Stimulated activated effector memory CD8-positive, alpha-beta T cell treated with anti-CD3 and anti-CD28 coated beads, Interleukin-12 subunit alpha, Interleukin-12 subunit beta, amount 100 ng/mL, for 72 hours (primary cell): ENCODE results near the gene NHERF1.

Experiments
- ATAC-seq: fragments of 150-1000 bp; cut with Tn5 transposase; 2 replicates; pipeline ENCODE4 v1.10.0; 2021
- DNase-seq, 2 donors: peaks; one replicate each; pipeline ENCODE4 v3.0.0; 2021 to 2022; ENCODE audit warnings: low spot score in 2 of 2
- H3K27ac Mint-ChIP-seq: one replicate; pipeline ENCODE4 v1.8.0; 2022; ENCODE audit warnings: mild to moderate bottlenecking, mixed read lengths
- H3K36me3 Mint-ChIP-seq: one replicate; pipeline ENCODE4 v1.8.0; 2022; ENCODE audit warnings: mild to moderate bottlenecking, mixed read lengths
- H3K4me1 Mint-ChIP-seq: one replicate; pipeline ENCODE4 v1.8.0; 2022; ENCODE audit warnings: mixed read lengths
- H3K4me3 Mint-ChIP-seq: one replicate; pipeline ENCODE4 v1.8.0; 2022; ENCODE audit warnings: mild to moderate bottlenecking, mixed read lengths
- H3K9me3 Mint-ChIP-seq: one replicate; pipeline ENCODE4 v1.8.0; 2022; ENCODE audit warnings: mixed read lengths

NHERF1 gene

DNA sequence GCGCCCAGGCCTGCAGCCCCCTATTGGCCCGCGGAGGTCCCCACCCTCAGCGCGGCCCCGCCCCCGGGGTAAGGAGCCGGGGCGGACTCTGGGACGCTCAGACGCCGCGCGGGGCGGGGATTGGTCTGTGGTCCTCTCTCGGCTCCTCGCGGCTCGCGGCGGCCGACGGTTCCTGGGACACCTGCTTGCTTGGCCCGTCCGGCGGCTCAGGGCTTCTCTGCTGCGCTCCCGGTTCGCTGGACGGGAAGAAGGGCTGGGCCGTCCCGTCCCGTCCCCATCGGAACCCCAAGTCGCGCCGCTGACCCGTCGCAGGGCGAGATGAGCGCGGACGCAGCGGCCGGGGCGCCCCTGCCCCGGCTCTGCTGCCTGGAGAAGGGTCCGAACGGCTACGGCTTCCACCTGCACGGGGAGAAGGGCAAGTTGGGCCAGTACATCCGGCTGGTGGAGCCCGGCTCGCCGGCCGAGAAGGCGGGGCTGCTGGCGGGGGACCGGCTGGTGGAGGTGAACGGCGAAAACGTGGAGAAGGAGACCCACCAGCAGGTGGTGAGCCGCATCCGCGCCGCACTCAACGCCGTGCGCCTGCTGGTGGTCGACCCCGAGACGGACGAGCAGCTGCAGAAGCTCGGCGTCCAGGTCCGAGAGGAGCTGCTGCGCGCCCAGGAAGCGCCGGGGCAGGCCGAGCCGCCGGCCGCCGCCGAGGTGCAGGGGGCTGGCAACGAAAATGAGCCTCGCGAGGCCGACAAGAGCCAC lies at the start of gene NHERF1:
Gene NHERF1, plus strand, starts transcription at position 100 of the 750 bp plus-strand sequence. Its CDS starts 219 bp downstream, at position 319.
- Mint-ChIP-seq H3K27ac (peak within 1 kb of the TSS; percentile 98), H3K36me3 (peaks cover 45% of the 10 kb centered on the region), H3K4me3 (peak within 1 kb of the TSS; percentile 100), H3K4me1 (peaks cover 64% of the 10 kb centered on the region), H3K9me3 (no peaks in the 10 kb centered on the region)
- DNase-seq (peak; percentile 95 to 96), ATAC-seq (peak; percentile 91)

DNA sequence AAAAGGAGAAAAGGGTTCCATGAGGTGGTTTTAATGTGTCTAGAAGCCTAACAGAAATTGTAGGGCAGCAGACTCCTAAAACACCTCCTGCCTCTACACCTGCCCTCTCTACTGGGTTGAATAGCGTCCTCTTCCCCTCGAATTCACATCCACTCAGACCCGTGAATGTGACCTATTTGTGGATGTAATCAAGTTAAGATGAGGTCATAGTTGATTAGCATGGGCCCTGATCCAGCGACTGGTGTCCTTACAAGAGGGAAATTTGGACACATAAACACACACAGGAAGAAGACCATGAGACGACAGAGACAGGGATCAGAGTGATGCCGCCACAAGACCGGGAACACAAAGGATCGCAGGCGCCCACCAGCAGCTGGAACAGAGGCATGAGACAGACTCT lies 49.2 kb upstream of the NHERF1 start:
- no peak overlapping the region for H3K4me3 Mint-ChIP-seq
- ATAC-seq: no peak
- H3K27ac Mint-ChIP-seq: no peak overlapping the region
- H3K36me3 Mint-ChIP-seq: no peaks in the 10 kb centered on the region
- no peaks in the 10 kb centered on the region for H3K4me1 Mint-ChIP-seq
- H3K9me3 Mint-ChIP-seq: no peaks in the 10 kb centered on the region
- no peak for DNase-seq

DNA sequence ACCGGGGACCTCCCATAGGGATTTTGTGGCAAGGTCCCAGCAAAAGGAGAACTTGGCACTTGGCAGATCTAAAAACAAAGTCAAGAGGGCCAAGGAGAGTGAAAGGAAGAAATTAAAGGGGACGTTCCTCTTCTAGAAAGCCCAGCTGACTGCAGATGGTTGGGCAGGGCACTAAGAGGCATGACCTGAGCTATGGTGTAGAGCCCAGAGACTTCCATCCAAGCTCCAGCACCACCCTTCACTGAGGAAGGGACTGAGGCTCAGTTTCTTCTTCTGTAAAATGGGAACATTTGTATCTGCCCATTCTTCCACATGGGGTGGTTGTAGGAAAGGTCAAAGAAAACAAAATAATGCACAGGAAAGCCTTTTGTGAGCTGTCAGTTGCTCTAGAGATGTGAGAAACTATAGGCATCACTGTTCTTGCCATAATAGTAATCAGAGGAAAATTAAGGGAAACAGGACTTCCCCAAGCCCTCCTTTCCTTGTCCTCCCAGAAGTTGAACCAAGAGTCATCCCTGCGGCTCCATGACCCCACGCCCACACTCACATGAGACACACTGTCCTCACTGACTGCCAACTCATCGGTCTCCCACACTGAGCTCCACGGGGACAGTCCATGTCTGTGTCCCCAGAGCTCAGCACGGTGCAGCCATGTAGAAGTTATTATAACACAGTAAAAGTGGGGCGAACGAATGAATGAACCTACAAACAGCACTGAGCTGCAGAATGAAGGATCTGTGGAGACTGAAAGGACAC lies 46.1 kb upstream of the NHERF1 start:
- DNase-seq (no peak), ATAC-seq (no peak)
- H3K4me3 Mint-ChIP-seq: no peak overlapping the region
- peaks cover 4% of the 10 kb centered on the region for H3K36me3 Mint-ChIP-seq
- H3K9me3 Mint-ChIP-seq: no peaks in the 10 kb centered on the region
- no peaks in the 10 kb centered on the region for H3K4me1 Mint-ChIP-seq
- no peak overlapping the region for H3K27ac Mint-ChIP-seq

DNA sequence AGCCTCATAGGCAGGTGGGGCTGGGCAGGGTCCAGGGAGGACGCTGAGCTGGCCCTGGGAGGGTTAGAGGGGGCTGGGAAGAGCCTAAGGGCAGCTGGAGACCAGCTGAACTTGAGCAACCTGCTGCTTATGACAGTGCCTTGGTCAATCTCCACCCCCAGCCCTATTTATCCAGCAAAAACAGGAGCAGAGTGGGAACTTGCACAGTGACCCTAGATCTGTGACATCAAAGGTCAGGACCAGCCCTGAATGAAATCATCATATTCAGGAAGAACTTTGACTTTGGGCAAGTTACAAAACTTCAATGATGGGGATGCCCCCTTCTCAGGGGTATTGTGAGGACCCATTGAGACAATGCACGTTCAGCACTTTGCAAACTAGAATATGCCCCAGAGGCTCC lies 45.1 kb upstream of the NHERF1 start:
- no peak overlapping the region for H3K27ac Mint-ChIP-seq

DNA sequence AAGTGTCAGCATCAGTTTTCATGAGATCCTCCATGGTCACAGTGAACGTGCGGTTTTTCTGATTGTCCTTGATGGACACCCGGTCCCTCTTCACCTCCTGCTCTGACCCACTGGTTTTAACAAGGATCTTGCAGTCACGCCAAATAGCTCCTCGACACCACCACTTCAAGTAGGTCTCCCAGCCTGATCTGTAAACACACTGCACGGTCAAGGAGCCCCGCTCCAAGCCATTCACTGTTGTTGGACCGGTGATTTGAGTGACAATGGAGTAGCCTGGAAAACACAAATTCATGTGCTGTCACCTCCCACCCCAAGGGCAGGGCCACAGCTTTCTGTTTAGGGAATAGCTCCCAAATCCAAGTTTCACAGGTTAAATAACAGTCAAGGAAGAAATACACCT lies 43.9 kb upstream of the NHERF1 start:
- Mint-ChIP-seq H3K27ac (no peak overlapping the region), H3K9me3 (no peaks in the 10 kb centered on the region), H3K4me3 (no peak overlapping the region), H3K36me3 (peaks cover 4% of the 10 kb centered on the region), H3K4me1 (no peaks in the 10 kb centered on the region)
- no peak for DNase-seq
- ATAC-seq: no peak

More for the DNA sequence above, 45.1 kb upstream of the NHERF1 start:
- no peaks in the 10 kb centered on the region for H3K9me3 Mint-ChIP-seq
- DNase-seq (no peak), ATAC-seq (no peak)
- no peak overlapping the region for H3K4me3 Mint-ChIP-seq
- no peaks in the 10 kb centered on the region for H3K4me1 Mint-ChIP-seq
- H3K36me3 Mint-ChIP-seq: peaks cover 4% of the 10 kb centered on the region

DNA sequence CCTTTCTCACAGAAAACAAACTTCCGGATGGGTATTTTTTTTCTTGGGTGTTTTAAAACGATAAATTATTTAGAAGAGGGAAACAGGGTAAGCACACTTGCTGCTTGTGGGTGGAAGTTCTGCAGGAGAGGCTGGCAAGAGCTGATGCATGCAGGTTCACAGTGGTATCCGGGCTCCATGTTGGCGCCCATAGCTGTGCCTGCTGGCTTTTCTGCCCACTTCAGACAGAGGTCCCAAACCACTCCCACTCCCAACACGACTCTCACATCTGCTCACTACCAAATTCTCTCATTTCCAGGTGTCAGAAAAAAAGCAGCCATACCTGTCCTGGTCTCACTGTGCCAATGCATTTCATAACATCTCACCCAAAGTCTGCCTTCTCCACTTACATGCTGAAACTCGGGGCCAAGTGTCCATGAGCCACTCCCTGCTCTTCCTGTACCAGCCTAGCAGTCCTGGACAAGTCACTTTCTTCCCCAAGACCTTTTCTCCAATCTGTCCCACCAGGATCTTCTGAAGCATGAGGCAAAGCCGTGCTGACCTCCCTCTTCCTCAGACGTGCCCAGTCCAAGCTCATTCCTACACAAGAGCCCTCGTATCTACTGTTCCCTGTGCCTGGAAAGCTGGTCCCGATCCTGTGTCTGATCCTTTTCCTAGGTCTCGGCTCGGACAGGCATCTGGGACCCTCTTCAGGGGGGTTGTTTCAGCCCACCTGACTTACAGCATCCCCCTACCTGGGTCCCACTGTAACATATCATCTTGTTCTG lies 37.2 kb upstream of the NHERF1 start:
- Mint-ChIP-seq H3K4me3 (no peak overlapping the region), H3K36me3 (peaks cover 4% of the 10 kb centered on the region), H3K27ac (no peak overlapping the region), H3K9me3 (no peaks in the 10 kb centered on the region), H3K4me1 (peaks cover 24% of the 10 kb centered on the region)
- DNase-seq: no peak
- ATAC-seq: no peak

DNA sequence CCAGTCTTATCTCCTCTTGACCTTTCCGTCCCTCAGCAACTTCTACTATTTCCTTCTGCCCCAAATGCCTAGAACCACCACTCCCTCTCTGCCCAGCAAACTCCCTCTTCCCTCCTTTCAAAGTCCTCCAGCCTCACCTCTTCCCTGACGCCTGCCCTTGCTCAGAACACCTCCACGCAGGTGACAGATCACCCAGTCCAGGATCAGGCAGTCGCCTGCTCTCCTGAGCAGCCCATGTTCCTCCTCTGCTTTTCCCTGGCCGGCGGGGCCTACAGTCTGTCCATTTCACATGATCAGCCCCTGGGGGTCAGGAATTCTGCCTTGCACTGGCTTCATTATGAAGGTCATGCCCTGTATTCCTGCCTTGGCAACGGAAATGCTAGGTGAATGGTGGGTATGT lies 36.1 kb upstream of the NHERF1 start:
- DNase-seq (no peak), ATAC-seq (no peak)
- no peak overlapping the region for H3K4me3 Mint-ChIP-seq
- no peak overlapping the region for H3K27ac Mint-ChIP-seq
- no peaks in the 10 kb centered on the region for H3K9me3 Mint-ChIP-seq
- H3K36me3 Mint-ChIP-seq: no peaks in the 10 kb centered on the region
- H3K4me1 Mint-ChIP-seq: peaks cover 24% of the 10 kb centered on the region

DNA sequence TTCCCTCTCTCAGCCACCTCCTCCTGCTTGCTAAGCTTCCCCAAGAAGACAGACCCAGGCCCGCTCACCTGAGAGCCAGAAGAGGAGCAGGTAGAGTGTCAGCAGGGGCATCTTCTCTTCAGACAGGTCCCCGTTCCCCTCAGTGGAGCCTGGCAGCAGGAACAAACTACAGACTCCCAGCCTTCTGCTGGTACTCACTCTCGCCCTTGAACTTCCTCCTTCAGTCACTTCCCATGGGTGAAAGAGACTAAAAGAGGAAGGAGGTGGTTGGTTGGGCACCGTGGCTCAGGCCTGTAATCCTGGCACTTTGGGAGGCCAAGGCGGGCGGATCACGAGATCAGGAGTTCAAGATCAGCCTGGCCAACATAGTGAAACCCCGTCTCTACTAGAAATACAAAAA lies 35.7 kb upstream of the NHERF1 start, which contains the start of gene CD300LF:
Gene CD300LF, minus strand, starts transcription at position 168 of the 400 bp plus-strand sequence. Its CDS starts 57 bp downstream, at position 111.
- no peak for DNase-seq
- Mint-ChIP-seq H3K27ac (no peak within 1 kb of the TSS), H3K9me3 (no peaks in the 10 kb centered on the region), H3K36me3 (no peaks in the 10 kb centered on the region), H3K4me3 (no peak within 1 kb of the TSS), H3K4me1 (peaks cover 24% of the 10 kb centered on the region)
- ATAC-seq: no peak

DNA sequence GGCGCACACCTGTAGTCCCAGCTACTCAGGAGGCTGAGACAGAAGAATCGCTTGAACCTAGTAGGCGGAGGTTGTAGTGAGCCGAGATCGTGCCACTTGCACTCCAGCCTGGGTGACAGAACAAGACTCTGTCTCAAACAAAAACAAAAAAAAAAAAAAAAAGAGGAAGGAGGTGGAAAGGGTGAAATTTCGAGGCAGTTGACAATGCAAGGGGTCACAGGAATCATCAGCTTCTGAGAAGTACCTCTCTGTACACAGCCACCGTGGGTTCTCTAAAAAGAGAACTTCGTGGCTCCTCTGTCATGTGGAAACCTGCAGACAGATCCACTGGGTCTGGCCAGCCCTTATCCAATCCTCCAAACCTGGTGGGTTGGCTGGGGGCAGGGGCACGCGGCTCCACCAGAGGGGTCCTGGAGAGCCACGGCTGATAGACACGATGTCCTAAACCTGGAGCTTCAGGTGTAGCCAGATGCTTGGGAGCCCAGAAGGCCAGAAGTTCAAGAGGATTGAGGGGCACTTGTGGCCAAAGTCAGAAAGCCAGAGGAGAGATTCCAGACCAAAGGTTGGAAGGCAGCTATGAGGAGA lies 35.2 kb upstream of the NHERF1 start:
- ATAC-seq (no peak), DNase-seq (no peak)
- Mint-ChIP-seq H3K36me3 (no peaks in the 10 kb centered on the region), H3K27ac (no peak overlapping the region), H3K4me1 (peaks cover 24% of the 10 kb centered on the region), H3K4me3 (no peak overlapping the region), H3K9me3 (no peaks in the 10 kb centered on the region)

DNA sequence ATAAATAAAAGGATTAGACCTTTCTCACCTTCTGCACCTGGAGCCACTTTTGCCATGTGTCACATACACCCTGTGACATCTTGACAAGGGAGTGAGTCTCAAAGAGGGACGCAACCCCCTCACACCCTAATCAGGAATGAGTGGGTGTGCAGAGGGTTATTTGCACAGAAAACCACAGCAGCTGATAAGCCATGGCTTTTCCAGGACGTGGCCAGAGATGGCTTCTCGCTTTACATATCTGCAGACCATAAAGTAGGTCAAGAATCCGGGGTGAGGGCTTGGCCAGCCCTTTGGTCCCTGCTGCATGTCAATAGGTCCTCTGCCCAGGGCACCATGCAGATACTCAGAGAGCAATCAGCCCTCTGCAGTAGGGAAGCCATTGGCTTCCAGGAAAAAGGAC lies 33.3 kb upstream of the NHERF1 start:
- peak; percentile 37 for ATAC-seq
- H3K27ac Mint-ChIP-seq: no peak overlapping the region
- H3K9me3 Mint-ChIP-seq: no peaks in the 10 kb centered on the region
- H3K4me3 Mint-ChIP-seq: no peak overlapping the region
- no peak for DNase-seq
- H3K4me1 Mint-ChIP-seq: peaks cover 24% of the 10 kb centered on the region
- no peaks in the 10 kb centered on the region for H3K36me3 Mint-ChIP-seq

DNA sequence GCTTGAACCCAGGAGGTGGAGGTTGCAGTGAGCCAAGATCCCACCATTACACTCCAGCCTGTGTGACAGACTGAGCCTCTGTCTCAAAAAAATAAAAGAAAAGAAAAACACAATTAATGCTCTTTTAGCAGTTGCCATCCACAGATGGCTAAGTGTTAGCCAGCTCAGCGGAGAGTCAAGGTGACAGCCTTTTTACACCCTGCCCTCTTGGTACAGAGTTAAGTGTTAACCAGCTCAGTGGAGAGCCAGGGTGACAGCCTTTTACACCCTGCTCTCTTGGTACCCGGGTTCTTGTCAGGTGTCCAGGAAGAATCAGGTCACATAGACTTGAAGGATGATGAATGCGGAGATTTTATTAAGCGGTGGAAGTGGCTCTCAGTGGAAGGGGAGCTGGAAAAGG lies 27.9 kb upstream of the NHERF1 start:
- ATAC-seq: no peak
- H3K4me3 Mint-ChIP-seq: no peak overlapping the region
- H3K27ac Mint-ChIP-seq: no peak overlapping the region
- H3K4me1 Mint-ChIP-seq: peaks cover 7% of the 10 kb centered on the region
- H3K36me3 Mint-ChIP-seq: no peaks in the 10 kb centered on the region
- DNase-seq: no peak
- no peaks in the 10 kb centered on the region for H3K9me3 Mint-ChIP-seq

DNA sequence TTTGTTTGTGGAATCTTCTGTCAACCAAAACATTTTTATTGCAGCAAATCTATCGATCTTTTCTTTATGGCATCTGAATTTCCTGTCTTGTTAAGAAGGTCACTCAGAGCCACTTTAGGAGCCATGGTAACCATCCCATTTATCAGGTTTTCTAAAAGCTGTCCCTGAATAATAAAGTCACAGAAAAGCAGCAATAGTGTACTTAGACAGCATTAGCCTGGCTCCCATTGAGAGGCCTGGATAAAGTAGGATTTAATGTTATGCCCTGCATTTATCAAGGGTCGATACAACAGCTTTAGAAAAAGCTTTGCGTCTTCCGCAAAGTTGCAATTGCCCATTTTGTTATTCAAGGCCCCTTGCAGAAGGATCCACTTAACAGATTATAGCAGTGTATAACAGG lies 25.6 kb upstream of the NHERF1 start:
- H3K36me3 Mint-ChIP-seq: no peaks in the 10 kb centered on the region
- ATAC-seq (no peak), DNase-seq (no peak)
- peaks cover 6% of the 10 kb centered on the region for H3K4me1 Mint-ChIP-seq
- no peak overlapping the region for H3K27ac Mint-ChIP-seq
- no peak overlapping the region for H3K4me3 Mint-ChIP-seq
- H3K9me3 Mint-ChIP-seq: no peaks in the 10 kb centered on the region

DNA sequence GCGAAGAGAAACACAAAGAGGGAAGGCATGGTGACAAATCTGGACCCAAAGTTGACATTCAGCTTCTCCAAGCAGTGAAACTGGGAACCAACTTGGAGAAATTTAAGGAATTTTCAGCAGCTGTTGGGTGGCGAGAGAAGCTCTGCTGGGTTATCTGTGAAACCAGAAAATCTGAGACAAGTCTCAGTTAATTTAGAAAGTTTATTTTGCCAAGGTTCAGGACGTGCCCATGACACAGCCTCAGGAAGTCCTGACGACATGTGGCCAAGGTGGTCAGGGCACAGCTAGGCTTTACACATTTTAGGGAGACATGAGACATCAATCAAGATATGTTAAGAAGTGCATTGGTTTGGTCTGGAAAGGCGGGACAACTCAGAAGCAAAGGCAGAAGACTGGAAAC lies 24.5 kb upstream of the NHERF1 start:
- Mint-ChIP-seq H3K36me3 (no peaks in the 10 kb centered on the region), H3K4me3 (no peak overlapping the region), H3K4me1 (peaks cover 6% of the 10 kb centered on the region), H3K27ac (no peak overlapping the region), H3K9me3 (no peaks in the 10 kb centered on the region)
- ATAC-seq: no peak
- DNase-seq: no peak

DNA sequence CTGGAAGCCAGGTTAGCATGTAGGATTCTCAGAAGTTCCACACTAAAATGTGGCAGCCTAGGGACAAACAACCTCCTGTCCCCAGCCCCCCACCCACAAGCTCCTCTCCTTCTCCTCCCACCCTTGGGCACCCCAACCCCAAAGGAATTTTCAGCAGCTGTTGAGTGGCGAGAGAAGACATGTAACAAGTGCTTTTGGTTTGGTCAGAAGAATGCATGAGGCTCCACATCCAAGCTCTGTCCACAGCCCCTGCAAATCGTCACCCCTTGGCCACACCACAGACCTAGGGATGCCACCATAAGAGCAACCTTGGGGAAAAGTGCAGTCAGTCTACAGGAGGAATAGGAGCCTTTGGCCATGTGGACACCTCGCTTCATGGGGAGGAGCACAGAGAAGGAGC lies 23.3 kb upstream of the NHERF1 start:
- DNase-seq: no peak
- no peaks in the 10 kb centered on the region for H3K9me3 Mint-ChIP-seq
- ATAC-seq: no peak
- no peak overlapping the region for H3K4me3 Mint-ChIP-seq
- no peaks in the 10 kb centered on the region for H3K36me3 Mint-ChIP-seq
- H3K4me1 Mint-ChIP-seq: peaks cover 6% of the 10 kb centered on the region
- no peak overlapping the region for H3K27ac Mint-ChIP-seq

DNA sequence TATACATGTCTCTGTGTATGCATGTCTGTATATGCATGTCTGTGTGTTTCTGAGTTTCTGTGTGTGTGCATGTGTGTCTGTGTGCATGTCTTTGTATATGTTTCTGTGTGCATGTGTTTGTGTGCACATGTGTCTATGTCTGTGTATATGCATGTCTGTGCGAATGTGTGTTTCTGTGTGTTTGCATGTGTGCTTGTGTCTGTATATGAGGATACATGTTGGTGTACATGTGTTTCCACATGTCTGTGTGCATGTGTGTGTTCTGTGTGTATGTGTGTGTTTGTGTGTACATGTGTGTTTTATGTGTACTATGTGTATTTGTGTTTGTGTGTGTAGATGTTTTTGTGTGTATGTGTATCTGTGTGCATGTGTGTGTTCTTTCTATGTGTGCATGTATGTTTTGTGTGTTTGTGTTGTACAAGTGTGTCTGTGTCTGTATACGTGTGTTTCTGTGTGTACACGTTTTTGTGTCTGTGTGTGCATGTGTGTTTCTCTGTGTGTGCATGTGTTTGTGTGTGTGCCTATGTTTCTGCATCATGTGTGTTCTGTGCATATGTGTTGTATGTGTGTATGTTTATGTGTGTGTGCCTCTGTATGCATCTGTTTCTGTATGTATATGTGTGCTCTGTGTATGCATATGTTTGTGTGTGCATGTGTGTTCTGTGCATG lies 20.3 kb upstream of the NHERF1 start:
- no peaks in the 10 kb centered on the region for H3K36me3 Mint-ChIP-seq
- peaks cover 6% of the 10 kb centered on the region for H3K4me1 Mint-ChIP-seq
- no peaks in the 10 kb centered on the region for H3K9me3 Mint-ChIP-seq
- H3K4me3 Mint-ChIP-seq: no peak overlapping the region
- no peak for DNase-seq
- H3K27ac Mint-ChIP-seq: no peak overlapping the region
- no peak for ATAC-seq
